Left kidney (tissue), 8 donors: ENCODE measurements around the gene CEACAM1. TPM values are rescaled to one million over a fixed set of nuclear protein-coding genes. Genes with fewer than 3 reads are reported as not detected.
"Not testable (repeated sequence)": the region's sequence is repeated elsewhere in the genome, so short reads cannot be mapped to it uniquely, and the experiment has no call there.

Experiments used
- DNase-seq: peaks from one replicate; pipeline ENCODE4 v3.0.0-alpha.2; 2013
- long read RNA-seq, 8 donors: transcript quantifications; one replicate each; lab custom pipeline, GENCODE V29; 2026
- polyA plus RNA-seq: library from polyadenylated mRNA; unstranded; fragments of 120-200 nt; gene quantifications from one replicate; pipeline ENCODE4 v1.2.1, GENCODE V29; 2013; ENCODE audit not compliant: insufficient read length

Gene CEACAM1
- 11.9 TPM for polyA plus RNA-seq
- long read RNA-seq, donor 1, partial matches to known transcripts: 0 of 1 reads
- long read RNA-seq, donor 1, other reads (novel, unspliced or antisense): 0 of 1 reads
- long read RNA-seq, donor 2, partial matches to known transcripts: 0 of 2 reads
- long read RNA-seq, donor 2, other reads (novel, unspliced or antisense): 0 of 2 reads
- long read RNA-seq, donor 3, partial matches to known transcripts: 0 of 1 reads
- long read RNA-seq, donor 3, other reads (novel, unspliced or antisense): 0 of 1 reads
- long read RNA-seq, donor 4: 0 reads
- long read RNA-seq, donor 5, partial matches to known transcripts: 0 of 2 reads
- long read RNA-seq, donor 5, other reads (novel, unspliced or antisense): 0 of 2 reads
- long read RNA-seq, donor 6, partial matches to known transcripts: 0 of 1 reads
- long read RNA-seq, donor 6, other reads (novel, unspliced or antisense): 0 of 1 reads
- long read RNA-seq, donor 7, partial matches to known transcripts: 0 of 2 reads
- long read RNA-seq, donor 7, other reads (novel, unspliced or antisense): 0 of 2 reads
- long read RNA-seq, donor 8, partial matches to known transcripts: 0 of 1 reads
- long read RNA-seq, donor 8, other reads (novel, unspliced or antisense): 0 of 1 reads

GRCh38 chr19:42528354-42529247 is at the start of gene CEACAM1:
TSS of gene CEACAM1 (minus strand) at chr19:42528481. CDS start at chr19:42528374, 107 bp downstream.
- no peak for DNase-seq

- DNase-seq: no peak
Measured at GRCh38 chr19:42577016-42577415, 48.7 kb upstream of the CEACAM1 start.

DNA sequence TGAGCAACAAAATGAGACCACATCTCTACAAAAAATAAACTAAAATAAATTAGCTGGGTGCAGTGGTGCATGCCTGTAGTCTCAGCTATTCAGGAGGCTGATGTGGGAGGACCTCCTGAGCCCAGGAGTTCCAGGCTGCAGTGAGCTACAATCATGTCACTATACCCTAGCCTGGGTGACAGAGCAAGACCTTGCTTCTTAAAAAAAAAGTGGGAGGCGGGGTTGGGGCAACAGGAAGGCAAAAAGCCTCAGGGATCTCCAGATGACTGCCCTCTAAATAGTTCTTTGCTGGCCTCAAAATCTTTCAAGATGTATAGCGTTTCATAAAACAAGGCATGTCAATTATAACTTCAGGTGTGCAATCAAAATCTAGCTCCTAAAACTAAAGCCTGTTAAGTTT is 48.0 kb upstream of the CEACAM1 start:
- no peak for DNase-seq

GRCh38 chr19:42573642-42574041 is 45.4 kb upstream of the CEACAM1 start:
- DNase-seq: no peak

DNA sequence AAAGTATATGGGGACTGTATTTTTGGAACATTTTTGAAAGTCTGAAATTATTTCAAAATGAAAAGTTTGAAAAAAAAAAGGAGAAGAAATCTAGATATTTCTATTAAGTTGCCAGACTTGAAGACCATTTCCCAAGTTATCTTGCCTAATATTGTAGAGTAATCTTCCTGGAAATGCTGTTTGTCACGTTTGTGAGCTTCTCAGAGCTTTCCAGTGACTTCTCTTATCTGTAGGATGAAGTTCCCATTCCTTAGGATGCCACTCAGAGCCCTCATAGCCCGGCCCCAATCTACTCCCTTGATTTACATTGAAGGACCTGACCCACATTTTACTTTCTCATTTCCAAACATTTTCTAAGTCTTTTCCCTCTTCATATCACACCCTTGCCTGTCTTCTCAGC is 42.8 kb upstream of the CEACAM1 start:
- DNase-seq: no peak

DNA sequence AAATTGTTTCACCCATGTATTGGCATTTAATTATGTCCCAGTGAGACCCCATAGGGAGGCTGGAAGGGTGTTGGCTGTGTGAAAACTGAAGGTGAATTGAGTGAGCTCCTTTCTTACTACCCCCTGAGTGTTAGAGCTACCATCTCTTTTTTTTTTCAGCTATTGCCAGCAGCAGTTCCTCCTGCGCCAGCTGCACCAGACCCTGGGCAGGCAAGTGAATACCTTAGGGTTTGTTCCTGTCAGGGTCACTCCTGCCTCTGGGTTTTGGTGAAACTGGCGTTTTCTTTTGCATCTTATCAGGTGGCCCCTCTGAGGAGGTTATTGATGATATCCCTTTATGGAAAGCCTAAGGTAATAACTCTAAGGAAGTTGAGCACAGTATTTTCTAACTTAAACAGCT is 40.9 kb upstream of the CEACAM1 start:
- no peak for DNase-seq

DNA sequence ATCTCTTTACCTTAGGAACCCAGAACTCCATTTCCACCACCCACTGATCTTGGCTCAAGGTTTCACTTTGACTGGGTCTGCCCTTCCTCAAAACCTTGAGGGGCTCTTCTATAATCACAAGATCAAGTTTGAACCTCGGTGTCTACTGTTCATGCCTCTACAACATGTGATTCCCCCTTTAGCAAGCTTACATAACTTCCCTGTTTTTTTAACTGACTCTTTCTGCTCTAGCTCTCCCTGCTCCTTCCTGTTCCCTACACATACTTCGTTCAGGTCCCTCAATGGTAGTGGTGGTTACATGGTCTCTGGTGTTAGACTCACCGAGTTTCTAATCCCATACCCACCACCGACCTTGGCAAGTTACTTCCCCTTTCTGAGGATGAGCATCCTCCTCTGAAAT is 39.7 kb upstream of the CEACAM1 start:
- no peak for DNase-seq

DNA sequence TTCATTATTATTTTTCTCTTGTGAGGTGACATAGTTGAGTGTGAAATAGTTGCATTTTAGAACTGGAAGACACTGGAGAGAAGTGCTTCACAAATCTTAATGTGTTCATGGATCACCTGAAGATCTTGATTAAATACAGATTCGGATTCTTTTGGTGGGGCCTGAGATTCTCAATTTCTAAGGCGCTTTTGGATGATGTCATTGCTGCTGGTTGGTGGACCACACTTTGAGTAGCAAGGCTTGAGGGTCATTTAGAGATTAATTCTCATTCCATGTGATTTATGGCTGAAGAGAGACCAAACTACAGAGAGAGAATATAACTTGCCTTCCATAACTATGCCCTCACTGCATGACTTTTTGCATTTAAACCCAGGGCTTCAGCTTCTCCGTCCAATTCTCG is 39.3 kb upstream of the CEACAM1 start:
- DNase-seq: no peak

GRCh38 chr19:42563352-42564210 is 35.3 kb upstream of the CEACAM1 start:
- no peak for DNase-seq

DNA sequence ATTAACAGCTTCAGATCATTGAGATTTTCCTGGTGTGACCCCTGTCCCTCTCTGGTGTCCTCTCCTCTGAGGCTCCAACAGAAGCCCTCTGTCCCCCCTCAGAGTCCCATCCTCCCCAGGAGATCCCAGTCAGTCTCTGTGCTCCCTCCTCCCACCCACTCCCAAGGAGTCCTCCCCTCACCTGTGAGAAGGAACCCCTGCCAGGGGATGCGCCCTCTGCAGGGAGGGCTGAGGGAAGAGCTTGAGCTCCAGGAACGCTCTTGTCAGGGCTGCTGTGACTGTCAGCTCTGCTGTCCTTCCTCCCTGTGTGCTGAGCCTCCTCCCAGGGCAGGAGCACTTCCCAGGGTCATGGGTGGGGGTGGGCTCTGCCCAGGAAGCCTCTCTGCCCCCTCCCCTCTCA is 33.2 kb upstream of the CEACAM1 start:
- DNase-seq: no peak

DNA sequence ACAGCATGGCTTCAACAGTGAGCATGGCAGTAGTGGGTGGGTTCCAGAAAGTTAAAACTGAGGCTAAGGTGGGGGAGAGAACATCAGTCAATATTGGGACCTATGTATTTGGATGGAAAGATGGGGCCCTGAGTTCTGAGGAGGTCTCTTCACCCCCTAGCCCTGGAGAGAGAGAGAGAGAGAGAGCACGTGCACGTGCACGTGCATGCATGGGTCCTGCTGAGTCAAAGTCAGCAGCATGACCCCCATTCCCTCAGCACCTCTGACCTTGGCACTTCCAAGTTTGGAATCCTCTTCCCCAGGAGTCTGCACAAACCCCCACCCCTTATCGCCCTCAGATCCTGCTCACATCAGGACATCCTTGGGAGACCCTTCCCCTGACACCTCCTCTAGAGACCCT is 32.5 kb upstream of the CEACAM1 start:
- DNase-seq: no peak

- DNase-seq: no peak
Measured at GRCh38 chr19:42558450-42559150, 30.3 kb upstream of the CEACAM1 start.

DNA sequence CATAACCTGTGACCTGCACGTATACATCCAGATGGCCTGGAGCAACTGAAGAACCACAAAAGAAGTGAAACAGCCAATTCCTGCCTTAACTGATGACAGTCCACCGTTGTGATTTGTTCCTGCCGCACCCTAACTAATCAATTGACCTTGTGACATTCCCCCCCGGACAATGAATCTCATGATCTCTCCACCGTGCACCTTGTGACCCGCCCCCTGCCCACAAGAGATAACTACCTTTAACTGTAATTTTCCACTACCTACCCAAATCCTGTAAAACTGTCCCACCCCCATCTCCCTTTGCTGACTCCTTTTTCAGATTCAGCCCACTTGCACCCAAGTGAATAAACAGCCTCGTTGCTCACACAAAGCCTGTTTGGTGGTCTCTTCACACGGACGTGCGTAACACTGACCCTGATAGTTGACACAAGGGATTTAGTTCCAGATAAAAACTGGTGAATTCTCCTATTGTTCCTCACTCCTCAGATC is 29.1 kb upstream of the CEACAM1 start:
- not testable (repeated sequence) for DNase-seq

DNA sequence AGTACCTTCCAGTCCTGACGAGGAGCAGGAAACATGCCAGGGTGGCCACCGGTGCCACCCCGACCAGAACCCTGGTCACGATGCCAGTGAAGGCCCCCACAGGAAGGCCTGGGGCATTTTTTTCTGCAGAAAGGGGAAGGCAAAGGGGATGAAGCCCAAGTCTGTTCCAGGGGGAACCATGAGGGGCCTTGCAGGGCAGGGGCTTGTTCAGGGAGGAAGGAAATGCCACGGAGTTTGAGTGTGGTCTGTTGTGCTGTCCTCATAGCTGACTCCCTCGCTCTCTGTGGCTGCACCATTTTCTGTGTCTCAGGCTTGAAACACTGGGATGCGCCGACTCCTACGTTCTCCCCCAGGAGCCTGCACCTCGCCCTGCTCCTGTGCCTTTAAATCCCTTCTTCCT is 27.5 kb upstream of the CEACAM1 start:
- DNase-seq: no peak

DNA sequence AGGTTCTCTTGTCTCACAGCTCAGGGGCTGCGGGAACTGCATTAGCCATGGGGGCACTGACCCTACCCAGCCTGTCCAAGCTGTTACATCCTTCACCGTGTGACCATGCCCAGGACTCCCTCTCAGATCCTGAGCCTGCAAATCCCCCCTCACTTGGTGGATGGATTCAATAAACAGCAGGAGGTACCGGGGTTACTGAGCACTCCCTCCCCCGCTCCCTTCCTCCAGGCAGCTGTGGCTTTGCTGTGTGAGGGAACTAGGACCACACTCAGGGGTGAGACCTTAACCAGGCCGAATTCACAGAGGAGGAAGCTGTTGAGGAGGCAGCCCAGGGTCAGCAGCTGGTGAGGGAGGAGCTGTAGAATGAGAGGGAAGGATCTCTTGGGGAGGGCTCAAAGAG is 27.0 kb upstream of the CEACAM1 start:
- DNase-seq: no peak

DNA sequence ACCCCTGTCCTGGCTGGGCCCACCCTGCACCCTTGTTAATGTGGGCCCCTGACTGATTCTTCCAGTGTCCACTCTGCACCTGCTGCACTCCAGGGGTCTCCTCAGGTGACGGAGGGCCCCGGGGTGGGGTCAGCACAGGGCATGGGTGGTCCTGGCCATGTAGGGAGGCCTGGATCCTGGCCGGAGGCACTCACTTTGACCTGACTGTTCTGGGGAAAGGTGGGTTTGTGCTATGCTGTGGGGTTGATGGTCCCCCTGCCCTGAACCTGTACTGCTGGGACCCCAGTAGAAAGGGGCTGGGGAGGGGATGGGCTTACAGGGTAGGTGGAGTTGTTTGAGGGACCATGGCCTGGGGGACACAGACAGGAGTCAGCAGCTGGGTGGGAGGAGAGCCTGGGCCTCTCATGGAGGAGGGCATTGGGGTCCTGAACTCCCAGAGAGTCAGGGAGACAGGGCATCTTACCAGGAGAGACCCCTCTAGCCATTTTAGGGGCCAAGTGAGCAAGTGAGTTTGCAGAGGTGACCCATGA is 25.8 kb upstream of the CEACAM1 start:
- no peak for DNase-seq

DNA sequence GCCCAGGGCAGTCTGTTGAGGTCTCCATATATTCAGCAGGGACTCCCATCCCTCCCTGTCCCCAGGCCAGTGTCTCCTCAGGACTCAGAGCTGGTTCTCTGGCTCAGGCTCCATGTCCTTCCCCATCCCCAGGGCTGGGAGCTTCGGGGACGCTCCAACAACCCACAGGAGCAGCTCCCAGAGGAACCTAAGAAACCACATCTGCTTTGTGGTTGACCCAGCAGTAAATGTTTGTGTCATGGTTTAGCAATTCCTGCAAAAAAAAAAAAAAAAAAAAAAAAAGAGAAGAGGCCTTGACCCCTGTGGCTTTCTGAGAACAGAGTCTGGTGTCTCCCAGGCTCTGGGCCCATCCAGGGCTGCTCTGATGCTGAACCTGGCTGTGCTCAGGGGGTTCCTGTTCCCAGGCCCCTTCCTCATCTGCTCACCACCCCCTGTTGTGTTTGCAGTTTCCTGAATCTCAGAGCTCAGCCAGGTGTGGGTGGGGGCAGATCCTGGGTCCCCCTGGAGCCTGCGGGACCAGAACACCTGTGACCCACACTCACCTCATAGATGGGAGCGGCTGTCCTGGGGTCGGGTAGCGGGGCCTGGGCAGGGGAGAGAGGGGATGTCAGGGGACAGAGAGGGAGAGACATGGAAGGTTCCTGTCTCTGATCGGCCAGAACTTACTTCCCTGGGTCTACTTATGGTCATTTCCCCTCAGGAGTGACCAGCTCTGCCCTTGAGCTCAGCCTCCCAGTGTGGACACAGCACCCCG is 25.2 kb upstream of the CEACAM1 start:
- DNase-seq: no peak

DNA sequence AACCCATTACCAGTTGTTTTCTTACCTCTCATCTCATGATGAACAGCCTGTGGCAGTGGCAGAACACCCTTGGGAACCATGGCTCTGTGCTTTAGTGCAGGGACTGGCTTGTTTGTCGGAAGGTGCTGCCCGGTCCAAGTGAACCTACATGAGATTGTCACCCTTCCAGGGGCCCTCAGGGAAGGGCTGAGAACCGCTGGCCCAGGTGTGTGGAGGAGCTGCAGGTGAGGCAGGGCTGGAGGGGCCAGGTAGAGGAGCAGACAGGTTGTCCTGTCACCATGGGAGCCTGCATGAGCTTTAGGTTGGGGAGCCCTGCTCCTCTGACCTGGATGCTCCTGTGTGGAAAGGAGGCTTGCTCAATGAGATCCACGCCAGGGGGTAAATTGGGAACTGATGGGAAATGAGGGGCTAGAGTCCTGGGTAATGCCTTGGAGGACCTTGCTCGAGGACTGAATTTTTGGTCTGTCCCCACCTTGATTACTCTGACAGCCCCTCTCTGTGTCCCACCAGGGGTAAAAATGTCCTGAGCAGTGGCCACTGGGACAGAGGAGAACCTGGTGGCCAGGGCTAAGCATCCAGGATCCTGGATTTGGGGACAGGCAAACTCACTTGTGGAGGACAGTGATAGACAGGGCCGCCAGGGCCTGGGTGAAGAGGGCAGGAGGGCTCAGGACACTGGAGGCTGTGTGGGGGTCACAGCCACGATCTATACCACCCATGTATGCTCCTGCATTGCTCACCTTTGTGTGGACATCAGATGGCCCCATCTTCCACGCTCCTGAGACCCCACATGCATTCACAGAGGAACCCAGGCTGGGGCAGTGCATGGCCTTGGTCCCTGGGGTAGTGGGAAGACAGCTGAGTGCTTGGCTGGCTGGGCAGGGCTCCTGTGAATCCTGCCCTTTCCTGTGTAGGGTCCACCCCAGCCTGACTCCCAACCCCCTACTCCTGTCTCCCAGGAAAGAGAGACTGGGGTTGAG is 24.1 kb upstream of the CEACAM1 start:
- DNase-seq: no peak

GRCh38 chr19:42550521-42550920 is 22.2 kb upstream of the CEACAM1 start:
- DNase-seq: not testable (repeated sequence)
